Right kidney (tissue), 1 donor: ENCODE data around the gene CEACAM16.

Experiments used
- DNase-seq: peaks from one replicate; pipeline ENCODE4 v3.0.0-alpha.2; 2016

Gene CEACAM16

GRCh38 chr19:44725251-44725650, 26.3 kb downstream of the CEACAM16 start:
- no peak for DNase-seq

GRCh38 chr19:44725684-44726083, 26.7 kb downstream of the CEACAM16 start:
- no peak for DNase-seq

GRCh38 chr19:44726465-44726864, 27.5 kb downstream of the CEACAM16 start:
- DNase-seq, result no peak

- no peak for DNase-seq
Measured at GRCh38 chr19:44728178-44728577, 29.2 kb downstream of the CEACAM16 start.

GRCh38 chr19:44729516-44730033, 30.6 kb downstream of the CEACAM16 start:
- DNase-seq, result no peak

GRCh38 chr19:44731081-44731480, 32.1 kb downstream of the CEACAM16 start:
- no peak for DNase-seq

GRCh38 chr19:44731622-44732021, 32.7 kb downstream of the CEACAM16 start:
- no peak for DNase-seq

GRCh38 chr19:44732235-44733014, 33.5 kb downstream of the CEACAM16 start:
- DNase-seq, result no peak

- DNase-seq, result no peak
Measured at GRCh38 chr19:44734357-44734756, 35.4 kb downstream of the CEACAM16 start.

- no peak for DNase-seq
Measured at GRCh38 chr19:44735011-44735410, 36.1 kb downstream of the CEACAM16 start.

- DNase-seq, result no peak
Measured at GRCh38 chr19:44737238-44738071, 38.5 kb downstream of the CEACAM16 start.

GRCh38 chr19:44738136-44738535, 39.2 kb downstream of the CEACAM16 start:
- no peak for DNase-seq

GRCh38 chr19:44738603-44739558, 39.9 kb downstream of the CEACAM16 start:
- DNase-seq, result no peak

- no peak for DNase-seq
Measured at GRCh38 chr19:44740351-44740824, 41.4 kb downstream of the CEACAM16 start.

- no peak for DNase-seq
Measured at GRCh38 chr19:44741258-44741731, 42.3 kb downstream of the CEACAM16 start.

GRCh38 chr19:44741841-44742329, 42.9 kb downstream of the CEACAM16 start:
- DNase-seq, result no peak

GRCh38 chr19:44742330-44743061, 43.5 kb downstream of the CEACAM16 start:
- no peak for DNase-seq

- no peak for DNase-seq
Measured at GRCh38 chr19:44744871-44745332, 46.0 kb downstream of the CEACAM16 start.

GRCh38 chr19:44745341-44745831, 46.4 kb downstream of the CEACAM16 start:
- DNase-seq, result no peak

GRCh38 chr19:44745887-44746600, 47.1 kb downstream of the CEACAM16 start:
- DNase-seq, result no peak
